ENCODE measurements around the gene CD163L1. TPM values are rescaled to one million over a fixed set of nuclear protein-coding genes. Genes with fewer than 3 reads are reported as not detected.

CD163L1 gene
- total and polyA plus RNA-seq, 9 of the 15 experiments (the other 6 are each of a cell fraction or from before 2014, with no cell fraction given), result 0.54 to 9.2 (median 2.0) TPM

- TF ChIP-seq, protein P1, sequence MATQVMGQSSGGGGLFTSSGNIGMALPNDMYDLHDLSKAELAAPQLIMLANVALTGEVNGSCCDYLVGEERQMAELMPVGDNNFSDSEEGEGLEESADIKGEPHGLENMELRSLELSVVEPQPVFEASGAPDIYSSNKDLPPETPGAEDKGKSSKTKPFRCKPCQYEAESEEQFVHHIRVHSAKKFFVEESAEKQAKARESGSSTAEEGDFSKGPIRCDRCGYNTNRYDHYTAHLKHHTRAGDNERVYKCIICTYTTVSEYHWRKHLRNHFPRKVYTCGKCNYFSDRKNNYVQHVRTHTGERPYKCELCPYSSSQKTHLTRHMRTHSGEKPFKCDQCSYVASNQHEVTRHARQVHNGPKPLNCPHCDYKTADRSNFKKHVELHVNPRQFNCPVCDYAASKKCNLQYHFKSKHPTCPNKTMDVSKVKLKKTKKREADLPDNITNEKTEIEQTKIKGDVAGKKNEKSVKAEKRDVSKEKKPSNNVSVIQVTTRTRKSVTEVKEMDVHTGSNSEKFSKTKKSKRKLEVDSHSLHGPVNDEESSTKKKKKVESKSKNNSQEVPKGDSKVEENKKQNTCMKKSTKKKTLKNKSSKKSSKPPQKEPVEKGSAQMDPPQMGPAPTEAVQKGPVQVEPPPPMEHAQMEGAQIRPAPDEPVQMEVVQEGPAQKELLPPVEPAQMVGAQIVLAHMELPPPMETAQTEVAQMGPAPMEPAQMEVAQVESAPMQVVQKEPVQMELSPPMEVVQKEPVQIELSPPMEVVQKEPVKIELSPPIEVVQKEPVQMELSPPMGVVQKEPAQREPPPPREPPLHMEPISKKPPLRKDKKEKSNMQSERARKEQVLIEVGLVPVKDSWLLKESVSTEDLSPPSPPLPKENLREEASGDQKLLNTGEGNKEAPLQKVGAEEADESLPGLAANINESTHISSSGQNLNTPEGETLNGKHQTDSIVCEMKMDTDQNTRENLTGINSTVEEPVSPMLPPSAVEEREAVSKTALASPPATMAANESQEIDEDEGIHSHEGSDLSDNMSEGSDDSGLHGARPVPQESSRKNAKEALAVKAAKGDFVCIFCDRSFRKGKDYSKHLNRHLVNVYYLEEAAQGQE (IDR thresholded peaks at IDR 0.05; ENCODE audit: borderline replicate concordance), result no peak
- TF ChIP-seq, protein P1 (CRISPR knock-in tag; IDR thresholded peaks at IDR 0.05; ENCODE audit: low read depth), result no peak
- no peak for TF ChIP-seq L3MBTL2 (IDR thresholded peaks at IDR 0.05)
- no peak for TF ChIP-seq SMC3 (conservative IDR thresholded peaks at IDR 0.05; ENCODE audit: insufficient read depth, low read depth, low read length)
- no peak for TF ChIP-seq ZNF584 (CRISPR knock-in tag; IDR thresholded peaks at IDR 0.05; ENCODE audit: low read depth)
- TF ChIP-seq RFX1 (IDR thresholded peaks at IDR 0.05), result no peak
- no peak for TF ChIP-seq U2AF2 (optimal IDR thresholded peaks at IDR 0.05; ENCODE audit: low read depth, low read length)
- TF ChIP-seq CXXC5 (CRISPR knock-in tag; IDR thresholded peaks at IDR 0.05), result no peak
- no peak for TF ChIP-seq LEF1 (IDR thresholded peaks at IDR 0.05)
- TF ChIP-seq ZNF23 (CRISPR knock-in tag; IDR thresholded peaks at IDR 0.05), result no peak
- TF ChIP-seq IRF9 (tag; IDR thresholded peaks at IDR 0.05), result no peak
- TF ChIP-seq NR3C1 (CRISPR knock-in tag; IDR thresholded peaks at IDR 0.05), result no peak
- TF ChIP-seq ZNF589 (CRISPR knock-in tag; IDR thresholded peaks at IDR 0.05; ENCODE audit: low read depth), result no peak
- TF ChIP-seq DDX20 (tag; IDR thresholded peaks at IDR 0.05; ENCODE audit: low read depth), result no peak
Observed at GRCh38 chr12:7351177-7351576, 92.8 kb downstream of the CD163L1 start (continued).

Data from K562 (cell line).